ENCODE data around the gene SCFD2.

The SCFD2 gene

DNA sequence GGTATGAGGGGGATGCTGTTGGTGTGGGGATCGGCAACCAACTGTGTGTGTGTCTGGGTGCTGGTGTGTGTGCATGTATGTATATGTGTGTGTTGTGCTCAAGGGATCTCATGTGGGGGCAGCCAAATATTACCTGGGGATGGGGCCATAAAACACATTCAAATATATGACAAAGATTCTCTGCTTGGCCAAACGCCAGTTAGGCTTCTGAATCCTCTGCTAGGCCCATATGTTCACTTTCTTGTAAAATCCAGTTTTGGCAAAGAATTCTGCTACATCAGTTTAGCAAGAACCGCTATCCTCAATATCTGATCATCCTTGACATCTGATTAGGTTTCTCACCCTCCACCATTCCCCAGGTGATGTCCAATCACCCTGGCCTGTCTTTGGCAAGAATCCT lies 397.2 kb downstream of the SCFD2 start:
- H3K4me3 ChIP-seq (ENCODE audit: insufficient read depth, low read depth, low read length, poor library complexity, severe bottlenecking) = no peak overlapping the region

DNA sequence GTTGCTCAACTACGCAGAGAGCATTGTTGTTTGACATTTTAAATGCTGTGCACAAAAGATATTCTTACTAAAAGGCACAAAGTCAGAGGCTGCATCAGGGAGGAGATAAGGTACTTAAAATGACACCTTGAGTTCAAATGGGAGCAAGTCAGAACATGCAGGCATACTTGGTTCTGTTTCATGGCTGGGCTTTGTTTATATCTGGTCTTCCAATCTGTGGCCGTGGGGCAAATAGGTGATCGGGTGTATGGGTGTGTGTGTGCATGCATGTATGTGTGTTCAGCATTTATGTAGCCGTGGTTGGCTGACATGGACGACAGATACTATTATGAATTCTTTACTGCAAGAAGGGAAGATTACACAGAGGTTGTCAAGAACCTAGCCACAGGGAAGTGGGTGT lies 397.6 kb downstream of the SCFD2 start:
- Histone ChIP-seq H3K36me3 (ENCODE audit: control insufficient read depth, insufficient read depth, low read length) (no peaks in the 10 kb centered on the region), H3K27ac (ENCODE audit: insufficient read depth, low read length, poor library complexity, severe bottlenecking) (no peak overlapping the region), H3K9me3 (ENCODE audit: control insufficient read depth, low read length) (no peaks in the 10 kb centered on the region), H3K27me3 (replicated peaks; ENCODE audit: control insufficient read depth, insufficient read depth, low read length, poor library complexity, severe bottlenecking) (no peaks in the 10 kb centered on the region), H3K4me1 (ENCODE audit: control insufficient read depth, insufficient read depth, low read length, poor library complexity, severe bottlenecking) (no peaks in the 10 kb centered on the region), H3K4me3 (ENCODE audit: insufficient read depth, low read depth, low read length, poor library complexity, severe bottlenecking) (no peak overlapping the region)
- DNase-seq = no peak

More for the DNA sequence above, 397.2 kb downstream of the SCFD2 start:
- Histone ChIP-seq H3K36me3 (ENCODE audit: control insufficient read depth, insufficient read depth, low read length) (no peaks in the 10 kb centered on the region), H3K4me1 (ENCODE audit: control insufficient read depth, insufficient read depth, low read length, poor library complexity, severe bottlenecking) (no peaks in the 10 kb centered on the region), H3K9me3 (ENCODE audit: control insufficient read depth, low read length) (no peaks in the 10 kb centered on the region), H3K27me3 (replicated peaks; ENCODE audit: control insufficient read depth, insufficient read depth, low read length, poor library complexity, severe bottlenecking) (no peaks in the 10 kb centered on the region), H3K27ac (ENCODE audit: insufficient read depth, low read length, poor library complexity, severe bottlenecking) (no peak overlapping the region)
- no peak for DNase-seq

DNA sequence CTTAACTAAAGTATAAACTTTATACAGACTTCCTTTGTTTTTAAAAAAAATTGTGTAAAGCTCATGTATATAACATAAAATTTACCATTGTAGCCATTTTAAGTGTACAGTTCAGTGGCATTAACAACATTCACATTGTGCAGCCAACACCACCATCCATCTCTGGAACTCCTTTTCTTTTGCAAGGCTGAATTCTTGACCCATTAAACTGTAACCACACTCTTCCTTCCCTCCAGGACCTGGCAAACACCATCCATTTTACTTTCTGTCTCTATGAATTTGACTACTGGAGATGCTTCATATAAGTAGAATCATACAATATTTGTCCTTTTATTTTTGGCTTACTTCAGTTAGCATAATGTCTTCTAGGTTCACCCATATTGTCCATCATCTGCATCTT lies 399.1 kb downstream of the SCFD2 start:
- no peaks in the 10 kb centered on the region for H3K9me3 ChIP-seq (ENCODE audit: control insufficient read depth, low read length)
- no peaks in the 10 kb centered on the region for H3K4me1 ChIP-seq (ENCODE audit: control insufficient read depth, insufficient read depth, low read length, poor library complexity, severe bottlenecking)
- no peak for DNase-seq
- H3K4me3 ChIP-seq (ENCODE audit: insufficient read depth, low read depth, low read length, poor library complexity, severe bottlenecking) = no peak overlapping the region
- H3K27me3 ChIP-seq (replicated peaks; ENCODE audit: control insufficient read depth, insufficient read depth, low read length, poor library complexity, severe bottlenecking) = no peaks in the 10 kb centered on the region
- H3K36me3 ChIP-seq (ENCODE audit: control insufficient read depth, insufficient read depth, low read length) = no peaks in the 10 kb centered on the region
- H3K27ac ChIP-seq (ENCODE audit: insufficient read depth, low read length, poor library complexity, severe bottlenecking) = no peak overlapping the region

DNA sequence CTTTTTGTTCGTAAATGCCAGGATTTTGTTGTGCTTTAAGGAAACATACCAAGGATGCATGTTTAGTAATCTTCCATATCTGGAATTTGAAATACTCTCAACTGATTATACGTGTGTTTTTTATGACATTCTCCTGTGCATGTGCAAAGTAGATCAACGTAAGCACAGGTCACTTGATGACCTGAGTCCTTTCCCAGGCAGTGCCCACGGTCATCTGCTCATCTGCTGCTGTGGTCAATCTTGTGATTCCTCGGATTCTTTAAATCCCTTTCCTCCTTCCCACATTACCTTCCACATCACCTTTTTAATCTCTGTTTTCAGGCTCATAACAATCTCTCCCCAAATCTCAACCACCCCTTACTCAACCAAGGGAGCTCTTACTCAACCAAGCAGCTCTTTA lies 399.7 kb downstream of the SCFD2 start:
- no peaks in the 10 kb centered on the region for H3K4me1 ChIP-seq (ENCODE audit: control insufficient read depth, insufficient read depth, low read length, poor library complexity, severe bottlenecking)
- no peaks in the 10 kb centered on the region for H3K9me3 ChIP-seq (ENCODE audit: control insufficient read depth, low read length)
- H3K4me3 ChIP-seq (ENCODE audit: insufficient read depth, low read depth, low read length, poor library complexity, severe bottlenecking) = no peak overlapping the region
- H3K27me3 ChIP-seq (replicated peaks; ENCODE audit: control insufficient read depth, insufficient read depth, low read length, poor library complexity, severe bottlenecking) = no peaks in the 10 kb centered on the region
- no peaks in the 10 kb centered on the region for H3K36me3 ChIP-seq (ENCODE audit: control insufficient read depth, insufficient read depth, low read length)
- no peak for DNase-seq
- H3K27ac ChIP-seq (ENCODE audit: insufficient read depth, low read length, poor library complexity, severe bottlenecking) = no peak overlapping the region

DNA sequence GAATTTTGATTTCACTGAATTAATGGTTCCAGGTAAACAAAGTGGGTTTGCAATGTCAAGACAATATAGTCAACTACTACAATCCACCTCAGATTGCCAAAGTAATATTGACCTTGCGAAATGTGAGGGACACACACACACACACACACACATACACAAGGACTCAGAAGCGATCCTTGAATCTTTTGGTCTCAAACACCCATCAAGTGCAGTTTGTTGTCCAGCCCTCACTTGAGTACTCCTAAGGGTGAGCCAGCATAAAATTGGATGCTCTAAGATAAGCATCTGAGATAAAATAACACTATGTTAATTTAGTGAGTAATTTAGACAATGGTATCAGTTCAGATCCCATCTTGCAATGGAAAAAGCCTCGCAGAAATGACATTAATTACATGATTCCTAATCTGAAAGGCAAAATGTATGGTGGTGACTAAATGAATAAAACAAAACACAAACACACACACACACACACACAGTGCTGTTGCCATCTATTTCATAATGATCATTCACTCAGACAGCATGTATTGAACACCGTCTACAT lies 401.2 kb downstream of the SCFD2 start:
- Histone ChIP-seq H3K36me3 (ENCODE audit: control insufficient read depth, insufficient read depth, low read length) (no peaks in the 10 kb centered on the region), H3K27me3 (replicated peaks; ENCODE audit: control insufficient read depth, insufficient read depth, low read length, poor library complexity, severe bottlenecking) (no peaks in the 10 kb centered on the region), H3K27ac (ENCODE audit: insufficient read depth, low read length, poor library complexity, severe bottlenecking) (no peak overlapping the region), H3K9me3 (ENCODE audit: control insufficient read depth, low read length) (no peaks in the 10 kb centered on the region), H3K4me1 (ENCODE audit: control insufficient read depth, insufficient read depth, low read length, poor library complexity, severe bottlenecking) (no peaks in the 10 kb centered on the region), H3K4me3 (ENCODE audit: insufficient read depth, low read depth, low read length, poor library complexity, severe bottlenecking) (no peak overlapping the region)
- DNase-seq = no peak

DNA sequence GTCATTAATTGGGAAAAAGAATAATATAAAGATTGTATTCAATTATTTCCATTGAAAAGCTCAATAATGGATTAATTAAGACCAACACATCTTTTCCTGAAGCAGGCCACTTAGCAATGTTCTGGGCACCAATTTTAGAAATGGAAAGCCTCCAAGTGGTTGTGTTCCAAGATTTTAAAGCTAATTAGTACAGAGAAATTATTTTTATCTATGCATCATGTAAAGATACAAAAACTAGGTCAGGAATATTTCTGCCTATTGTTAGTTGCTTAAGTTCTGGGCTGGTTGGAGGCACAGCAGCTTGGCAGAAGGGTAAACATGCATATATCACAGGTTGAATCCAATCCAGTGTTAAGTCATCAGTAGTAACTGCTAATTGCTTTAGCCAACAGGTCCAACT lies 401.9 kb downstream of the SCFD2 start:
- no peak for DNase-seq
- Histone ChIP-seq H3K27ac (ENCODE audit: insufficient read depth, low read length, poor library complexity, severe bottlenecking) (no peak overlapping the region), H3K4me1 (ENCODE audit: control insufficient read depth, insufficient read depth, low read length, poor library complexity, severe bottlenecking) (no peaks in the 10 kb centered on the region), H3K36me3 (ENCODE audit: control insufficient read depth, insufficient read depth, low read length) (no peaks in the 10 kb centered on the region), H3K27me3 (replicated peaks; ENCODE audit: control insufficient read depth, insufficient read depth, low read length, poor library complexity, severe bottlenecking) (no peaks in the 10 kb centered on the region), H3K9me3 (ENCODE audit: control insufficient read depth, low read length) (no peaks in the 10 kb centered on the region), H3K4me3 (ENCODE audit: insufficient read depth, low read depth, low read length, poor library complexity, severe bottlenecking) (no peak overlapping the region)

DNA sequence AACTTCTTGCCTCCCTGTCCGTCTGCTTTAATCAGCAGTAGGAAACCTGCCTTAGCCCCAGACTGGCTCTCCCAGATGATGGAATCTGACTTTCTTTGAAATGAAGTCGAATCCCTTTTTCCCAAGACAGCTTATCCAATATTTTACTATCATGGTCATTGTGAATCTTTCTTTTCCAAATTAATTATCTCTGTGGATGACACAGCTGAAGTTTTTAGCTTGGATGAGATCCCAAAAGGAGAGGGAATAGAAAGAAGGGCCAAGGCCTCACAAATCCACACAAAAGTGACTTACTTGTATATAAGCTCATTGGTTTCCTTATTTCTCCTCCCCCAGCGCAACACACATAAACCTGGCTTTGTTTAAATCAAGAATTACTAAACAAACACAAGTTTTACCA lies 403.1 kb downstream of the SCFD2 start:
- Histone ChIP-seq H3K4me1 (ENCODE audit: control insufficient read depth, insufficient read depth, low read length, poor library complexity, severe bottlenecking) (no peaks in the 10 kb centered on the region), H3K9me3 (ENCODE audit: control insufficient read depth, low read length) (no peaks in the 10 kb centered on the region), H3K27ac (ENCODE audit: insufficient read depth, low read length, poor library complexity, severe bottlenecking) (no peak overlapping the region), H3K36me3 (ENCODE audit: control insufficient read depth, insufficient read depth, low read length) (no peaks in the 10 kb centered on the region), H3K4me3 (ENCODE audit: insufficient read depth, low read depth, low read length, poor library complexity, severe bottlenecking) (no peak overlapping the region), H3K27me3 (replicated peaks; ENCODE audit: control insufficient read depth, insufficient read depth, low read length, poor library complexity, severe bottlenecking) (no peaks in the 10 kb centered on the region)
- no peak for DNase-seq

DNA sequence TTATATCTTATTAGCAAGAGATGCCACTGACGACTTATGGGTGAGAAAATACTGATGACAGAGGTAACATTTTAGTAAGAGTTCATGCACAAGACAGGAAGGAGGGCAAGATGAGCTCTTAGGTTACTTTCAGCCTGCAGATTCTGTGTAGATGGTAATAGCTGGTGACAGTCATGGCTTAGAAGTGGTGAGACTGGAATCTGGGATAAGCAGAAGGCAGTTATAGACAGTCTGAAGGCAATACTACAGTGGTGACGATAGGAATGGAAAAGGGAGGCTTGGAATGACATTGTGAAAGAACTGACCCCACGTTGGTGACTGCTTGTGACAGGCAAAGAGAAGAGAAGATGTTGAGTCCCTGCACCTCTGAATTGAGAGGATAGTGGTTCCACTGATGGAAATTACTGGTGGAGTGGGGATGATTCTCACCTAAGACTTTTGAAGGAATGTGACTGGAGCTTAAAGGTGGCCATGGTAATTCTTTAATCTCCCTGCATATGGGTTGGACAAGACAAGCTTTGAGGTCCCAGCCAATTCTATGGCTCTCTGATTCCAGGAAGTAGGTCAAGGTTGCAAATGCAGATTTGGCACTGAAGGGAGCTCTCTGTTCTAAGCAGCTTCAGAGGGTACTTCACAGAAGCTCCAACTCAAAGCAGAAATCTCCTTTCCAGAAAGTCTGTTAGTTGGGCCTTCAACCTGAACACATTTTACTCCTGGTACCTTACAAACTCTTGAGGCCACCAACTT lies 404.0 kb downstream of the SCFD2 start:
- H3K4me1 ChIP-seq (ENCODE audit: control insufficient read depth, insufficient read depth, low read length, poor library complexity, severe bottlenecking) = no peaks in the 10 kb centered on the region
- H3K4me3 ChIP-seq (ENCODE audit: insufficient read depth, low read depth, low read length, poor library complexity, severe bottlenecking) = no peak overlapping the region
- H3K27me3 ChIP-seq (replicated peaks; ENCODE audit: control insufficient read depth, insufficient read depth, low read length, poor library complexity, severe bottlenecking) = no peaks in the 10 kb centered on the region
- no peaks in the 10 kb centered on the region for H3K36me3 ChIP-seq (ENCODE audit: control insufficient read depth, insufficient read depth, low read length)
- no peak overlapping the region for H3K27ac ChIP-seq (ENCODE audit: insufficient read depth, low read length, poor library complexity, severe bottlenecking)
- no peaks in the 10 kb centered on the region for H3K9me3 ChIP-seq (ENCODE audit: control insufficient read depth, low read length)
- DNase-seq = no peak

DNA sequence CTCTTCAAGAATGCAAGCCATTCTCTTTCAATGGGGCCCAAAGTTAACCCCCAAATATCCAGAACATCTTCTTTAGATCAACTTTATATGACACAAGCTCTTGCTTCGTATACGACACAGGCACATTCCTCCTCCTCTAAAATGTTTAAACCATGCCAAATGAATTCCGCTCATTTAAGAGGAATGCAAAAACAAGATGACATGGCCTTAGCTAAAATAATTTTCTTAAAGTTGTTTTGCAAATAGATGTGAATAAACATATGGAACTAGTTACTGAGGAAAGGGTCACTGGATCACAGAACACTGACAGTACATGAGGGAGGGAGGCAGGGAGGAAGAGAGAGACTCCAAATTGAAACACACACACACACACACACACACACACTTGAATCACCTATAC lies 406.3 kb downstream of the SCFD2 start:
- Histone ChIP-seq H3K36me3 (ENCODE audit: control insufficient read depth, insufficient read depth, low read length) (no peaks in the 10 kb centered on the region), H3K4me1 (ENCODE audit: control insufficient read depth, insufficient read depth, low read length, poor library complexity, severe bottlenecking) (no peaks in the 10 kb centered on the region), H3K27ac (ENCODE audit: insufficient read depth, low read length, poor library complexity, severe bottlenecking) (no peak overlapping the region), H3K27me3 (replicated peaks; ENCODE audit: control insufficient read depth, insufficient read depth, low read length, poor library complexity, severe bottlenecking) (no peaks in the 10 kb centered on the region), H3K9me3 (ENCODE audit: control insufficient read depth, low read length) (no peaks in the 10 kb centered on the region), H3K4me3 (ENCODE audit: insufficient read depth, low read depth, low read length, poor library complexity, severe bottlenecking) (no peak overlapping the region)
- DNase-seq = no peak

DNA sequence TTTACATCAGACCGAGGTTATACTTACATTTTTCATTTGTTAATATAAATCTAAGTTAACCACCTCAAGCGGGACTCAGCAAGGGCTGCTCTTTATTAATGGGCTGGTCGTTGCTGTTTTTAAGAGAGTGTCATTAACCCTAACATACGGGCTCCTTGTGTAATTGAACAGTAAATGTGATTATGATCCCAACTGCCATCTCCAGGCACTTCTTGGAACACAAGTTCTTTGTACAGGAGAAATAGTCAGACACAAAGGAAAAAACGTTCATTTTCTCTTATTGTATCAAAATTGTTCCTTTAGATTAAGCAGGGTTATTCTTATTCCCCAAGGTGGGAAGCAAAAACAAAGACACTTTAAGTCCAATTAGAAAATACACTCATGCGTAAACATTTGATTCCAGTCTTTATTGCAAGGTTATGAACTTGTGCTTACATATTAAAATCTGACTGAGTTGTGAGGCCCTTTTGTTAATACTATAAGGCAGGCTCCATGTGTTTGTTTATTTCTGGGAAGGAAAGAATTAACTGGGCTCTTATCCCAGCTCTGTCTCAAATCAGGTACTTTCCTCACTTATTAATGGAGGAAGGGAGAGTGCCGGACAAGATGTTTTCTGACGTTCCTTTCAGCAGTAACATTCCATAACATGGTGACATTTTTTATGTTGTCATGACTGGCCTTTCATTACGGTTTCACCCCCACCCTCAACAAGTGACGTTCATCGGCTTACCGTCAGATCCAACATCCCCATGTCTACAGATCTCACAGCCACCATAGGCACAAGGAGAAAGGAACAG lies 407.8 kb downstream of the SCFD2 start:
- no peaks in the 10 kb centered on the region for H3K27me3 ChIP-seq (replicated peaks; ENCODE audit: control insufficient read depth, insufficient read depth, low read length, poor library complexity, severe bottlenecking)
- no peaks in the 10 kb centered on the region for H3K4me1 ChIP-seq (ENCODE audit: control insufficient read depth, insufficient read depth, low read length, poor library complexity, severe bottlenecking)
- H3K9me3 ChIP-seq (ENCODE audit: control insufficient read depth, low read length) = no peaks in the 10 kb centered on the region
- no peak overlapping the region for H3K4me3 ChIP-seq (ENCODE audit: insufficient read depth, low read depth, low read length, poor library complexity, severe bottlenecking)
- DNase-seq = no peak
- H3K36me3 ChIP-seq (ENCODE audit: control insufficient read depth, insufficient read depth, low read length) = no peaks in the 10 kb centered on the region
- H3K27ac ChIP-seq (ENCODE audit: insufficient read depth, low read length, poor library complexity, severe bottlenecking) = no peak overlapping the region
